Measurements from ENCODE around the gene SLC26A3.

DNA sequence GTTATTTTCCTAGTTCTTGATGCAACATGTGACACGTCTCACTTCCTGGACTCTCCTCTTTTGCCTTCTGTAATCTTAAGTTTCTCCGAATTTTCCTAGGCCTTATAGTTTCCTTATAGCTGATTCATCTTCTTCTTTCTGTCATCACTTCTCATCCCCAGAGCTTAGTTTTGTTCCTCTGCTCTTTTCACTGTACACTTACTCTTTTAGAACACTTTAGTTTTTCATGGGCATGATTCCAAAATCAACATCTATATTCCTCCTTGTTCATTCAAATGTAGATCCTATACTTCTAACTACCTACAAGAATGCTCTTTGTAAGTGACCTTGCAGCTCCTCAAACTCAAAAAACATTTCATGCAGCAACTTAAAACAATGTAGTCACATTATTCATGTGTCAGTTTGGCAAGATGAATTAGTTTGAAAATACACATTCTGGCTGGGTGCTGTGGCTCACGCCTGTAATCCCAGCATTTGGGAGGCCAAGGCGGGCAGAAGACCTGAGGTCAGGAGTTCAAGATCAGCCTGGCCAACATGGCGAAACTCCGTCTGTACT lies 13.1 kb upstream of the SLC26A3 start:
- no peak for TF ChIP-seq EZH2phosphoT487 (conservative IDR thresholded peaks at IDR 0.05; ENCODE audit: low read length)
- TF ChIP-seq, protein P1, sequence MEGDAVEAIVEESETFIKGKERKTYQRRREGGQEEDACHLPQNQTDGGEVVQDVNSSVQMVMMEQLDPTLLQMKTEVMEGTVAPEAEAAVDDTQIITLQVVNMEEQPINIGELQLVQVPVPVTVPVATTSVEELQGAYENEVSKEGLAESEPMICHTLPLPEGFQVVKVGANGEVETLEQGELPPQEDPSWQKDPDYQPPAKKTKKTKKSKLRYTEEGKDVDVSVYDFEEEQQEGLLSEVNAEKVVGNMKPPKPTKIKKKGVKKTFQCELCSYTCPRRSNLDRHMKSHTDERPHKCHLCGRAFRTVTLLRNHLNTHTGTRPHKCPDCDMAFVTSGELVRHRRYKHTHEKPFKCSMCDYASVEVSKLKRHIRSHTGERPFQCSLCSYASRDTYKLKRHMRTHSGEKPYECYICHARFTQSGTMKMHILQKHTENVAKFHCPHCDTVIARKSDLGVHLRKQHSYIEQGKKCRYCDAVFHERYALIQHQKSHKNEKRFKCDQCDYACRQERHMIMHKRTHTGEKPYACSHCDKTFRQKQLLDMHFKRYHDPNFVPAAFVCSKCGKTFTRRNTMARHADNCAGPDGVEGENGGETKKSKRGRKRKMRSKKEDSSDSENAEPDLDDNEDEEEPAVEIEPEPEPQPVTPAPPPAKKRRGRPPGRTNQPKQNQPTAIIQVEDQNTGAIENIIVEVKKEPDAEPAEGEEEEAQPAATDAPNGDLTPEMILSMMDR (IDR thresholded peaks at IDR 0.05; ENCODE audit: insufficient read depth, low read length, poor library complexity, severe bottlenecking), result no peak
